ENCODE measurements around the gene UCN3.

GRCh38 chr10:5413012-5413938 is 48.5 kb downstream of the UCN3 start:
- TF ChIP-seq, protein P1, sequence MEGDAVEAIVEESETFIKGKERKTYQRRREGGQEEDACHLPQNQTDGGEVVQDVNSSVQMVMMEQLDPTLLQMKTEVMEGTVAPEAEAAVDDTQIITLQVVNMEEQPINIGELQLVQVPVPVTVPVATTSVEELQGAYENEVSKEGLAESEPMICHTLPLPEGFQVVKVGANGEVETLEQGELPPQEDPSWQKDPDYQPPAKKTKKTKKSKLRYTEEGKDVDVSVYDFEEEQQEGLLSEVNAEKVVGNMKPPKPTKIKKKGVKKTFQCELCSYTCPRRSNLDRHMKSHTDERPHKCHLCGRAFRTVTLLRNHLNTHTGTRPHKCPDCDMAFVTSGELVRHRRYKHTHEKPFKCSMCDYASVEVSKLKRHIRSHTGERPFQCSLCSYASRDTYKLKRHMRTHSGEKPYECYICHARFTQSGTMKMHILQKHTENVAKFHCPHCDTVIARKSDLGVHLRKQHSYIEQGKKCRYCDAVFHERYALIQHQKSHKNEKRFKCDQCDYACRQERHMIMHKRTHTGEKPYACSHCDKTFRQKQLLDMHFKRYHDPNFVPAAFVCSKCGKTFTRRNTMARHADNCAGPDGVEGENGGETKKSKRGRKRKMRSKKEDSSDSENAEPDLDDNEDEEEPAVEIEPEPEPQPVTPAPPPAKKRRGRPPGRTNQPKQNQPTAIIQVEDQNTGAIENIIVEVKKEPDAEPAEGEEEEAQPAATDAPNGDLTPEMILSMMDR (IDR thresholded peaks at IDR 0.05), result no peak
- no peak for TF ChIP-seq POLR2A (IDR thresholded peaks at IDR 0.05)

All from uterus (tissue), 2 donors.